Endothelial cell of umbilical vein (primary cell): ENCODE results near the gene UGT1A9. TPM values are rescaled to one million over a fixed set of nuclear protein-coding genes. Genes with fewer than 3 reads are reported as not detected.

Source experiments
- BruUV-seq: library from RNA; stranded (reverse); fragments of 400-500 nt; replicated peaks from 2 replicates; lab custom pipeline; 2021; lab: Mats Ljungman, UMichigan
- CTCF ChIA-PET: fragments of 300-600, 350-600 bp; sonication (Branson Sonifier 250); formaldehyde crosslinking; loops from one replicate; lab custom pipeline; 2021; ENCODE audit warnings: antibody characterized with exemption, inconsistent platforms; lab: Charles Lee
- POLR2A ChIA-PET: fragments of 300-600, 350-600 bp; sonication (Branson Sonifier 250); formaldehyde crosslinking; loops from one replicate; lab custom pipeline; 2021; ENCODE audit warnings: antibody characterized with exemption, inconsistent platforms; lab: Charles Lee
- DNase-seq: peaks from one replicate; pipeline ENCODE4 v3.0.0-alpha.2; 2011; ENCODE audit warnings: low read depth, low spot score
- FAIRE-seq: peaks from 2 replicates; lab custom pipeline; 2011; peaks lifted over from hg19 to GRCh38; lab: Jason Lieb, UNC
- H2AFZ ChIP-seq: 2 replicates; pipeline ENCODE4 v1.6.0; 2012; ENCODE audit warnings: low read depth, low read length, control low read depth, inconsistent platforms
- H3K27ac ChIP-seq: 2 replicates; pipeline ENCODE4 v1.5.1; 2011; ENCODE audit warnings: low read depth, mild to moderate bottlenecking, control low read depth, low read length, moderate library complexity; ENCODE audit not compliant: insufficient read depth
- H3K27me3 ChIP-seq, 2 experiments: 2 replicates each; pipeline versions ENCODE4 v1.6.0 to v1.6.1; 2011; ENCODE audit warnings: low read length in 2 of 2, mixed read lengths in 1 of 2; ENCODE audit not compliant: control insufficient read depth in 2 of 2, insufficient read depth in 2 of 2
- H3K36me3 ChIP-seq, 2 experiments: 2 replicates in 1 of 2; 3 replicates in 1 of 2; pipeline ENCODE4 v1.5.1; 2011; ENCODE audit warnings: low read length in 2 of 2, mild to moderate bottlenecking in 1 of 2, moderate library complexity in 1 of 2; ENCODE audit not compliant: control insufficient read depth in 2 of 2, insufficient read depth in 2 of 2; ENCODE audit errors: extremely low read depth in 1 of 2
- H3K4me1 ChIP-seq: 3 replicates; pipeline ENCODE4 v1.5.1; 2011; ENCODE audit warnings: mild to moderate bottlenecking, low read length; ENCODE audit not compliant: control insufficient read depth, insufficient read depth; ENCODE audit errors: extremely low read depth
- H3K4me2 ChIP-seq: 2 replicates; pipeline ENCODE4 v1.6.1; 2011; ENCODE audit warnings: low read length, control low read depth, mixed read lengths; ENCODE audit not compliant: insufficient read depth
- H3K4me3 ChIP-seq, 3 experiments: fragments of 200-600 bp in 1 of 3; sonication (generic), shearing (Covaris generic) in 1 of 3; replicated peaks in 1 of 3; 2 replicates each; pipeline ENCODE4 v1.5.1; 2011 to 2016; ENCODE audit warnings: control low read depth in 3 of 3, low read length in 3 of 3, mild to moderate bottlenecking in 2 of 3, inconsistent platforms in 1 of 3, low read depth in 1 of 3, moderate library complexity in 1 of 3; ENCODE audit not compliant: insufficient read depth in 1 of 3
- H3K79me2 ChIP-seq: 2 replicates; pipeline ENCODE4 v1.6.0; 2012; ENCODE audit warnings: low read length, inconsistent platforms; ENCODE audit not compliant: control insufficient read depth, insufficient read depth
- H3K9ac ChIP-seq: replicated peaks from 2 replicates; pipeline ENCODE3; 2011; ENCODE audit warnings: low read length, control low read depth; ENCODE audit not compliant: insufficient read depth; ENCODE audit errors: extremely low read depth
- H3K9me1 ChIP-seq: replicated peaks from 3 replicates; pipeline ENCODE4 v1.6.0; 2011; ENCODE audit warnings: mild to moderate bottlenecking, low read length; ENCODE audit not compliant: control insufficient read depth, insufficient read depth; ENCODE audit errors: extremely low read depth
- H3K9me3 ChIP-seq: replicated peaks from 2 replicates; pipeline ENCODE4 v1.5.1; 2012; ENCODE audit warnings: low read length, inconsistent platforms; ENCODE audit not compliant: control insufficient read depth, insufficient read depth
- H4K20me1 ChIP-seq: replicated peaks from 2 replicates; pipeline ENCODE3; 2011; ENCODE audit warnings: mild to moderate bottlenecking, low read length; ENCODE audit not compliant: control insufficient read depth, insufficient read depth; ENCODE audit errors: extremely low read depth
- CTCF ChIP-seq, 2 donors: IDR thresholded peaks; 1 replicate in 1 of 2; 2 replicates in 1 of 2; pipeline ENCODE4 v1.5.1; 2011; ENCODE audit warnings: low read length in 2 of 2, mild to moderate bottlenecking in 2 of 2, moderate library complexity in 2 of 2, control low read depth in 1 of 2, inconsistent platforms in 1 of 2, low read depth in 1 of 2; ENCODE audit not compliant: insufficient read depth in 1 of 2; ENCODE audit errors: extremely low read depth in 1 of 2
- EZH2 ChIP-seq: IDR thresholded peaks from 2 replicates; pipeline ENCODE4 v1.6.1; 2012; ENCODE audit warnings: borderline replicate concordance, low read depth, mild to moderate bottlenecking, moderate library complexity, low read length, inconsistent platforms; ENCODE audit not compliant: severe bottlenecking
- FOS ChIP-seq: IDR thresholded peaks from 2 replicates; pipeline ENCODE4 v1.6.1; 2011; ENCODE audit warnings: mild to moderate bottlenecking, low read length, moderate library complexity, borderline replicate concordance; ENCODE audit not compliant: insufficient read depth
- GATA2 ChIP-seq: IDR thresholded peaks from 2 replicates; pipeline ENCODE4 v1.7.0; 2011; ENCODE audit warnings: low read depth, mild to moderate bottlenecking, moderate library complexity, mixed read lengths, low read length; ENCODE audit not compliant: insufficient read length, insufficient read depth
- JUN ChIP-seq: IDR thresholded peaks from 2 replicates; pipeline ENCODE4 v1.6.1; 2011; ENCODE audit warnings: borderline replicate concordance, low read depth; ENCODE audit not compliant: insufficient read length, insufficient read depth
- MYC ChIP-seq: IDR thresholded peaks from one replicate; pipeline ENCODE4 v1.6.1; 2011; ENCODE audit warnings: mild to moderate bottlenecking, low read depth, low read length
- POLR2A ChIP-seq: IDR thresholded peaks from 2 replicates; pipeline ENCODE4 v1.6.1; 2012; ENCODE audit warnings: low read depth, mild to moderate bottlenecking, control low read depth, low read length
- POLR2AphosphoS5 ChIP-seq: IDR thresholded peaks from 2 replicates; pipeline ENCODE4 v1.6.1; 2012; ENCODE audit warnings: low read depth, mild to moderate bottlenecking, control low read depth, low read length, moderate library complexity; ENCODE audit not compliant: insufficient read depth
- dilution Hi-C: fragments of 300-500 bp; cut with MboI; formaldehyde crosslinking; loops from one replicate; pipeline ENCODE4 v1.15.0; 2019; ENCODE audit warnings: low sequenced_read_pairs; ENCODE audit not compliant: extremely low pct_ligation_motif_present
- intact Hi-C: fragments of 100-400 bp; cut with micrococcal nuclease; formaldehyde crosslinking; loops from one replicate; pipeline ENCODE4 v1.10.0; 2022
- polyA plus RNA-seq, 4 experiments: library from polyadenylated mRNA; depleted of rRNA in 3 of 4; stranded (reverse) in 3 of 4; unstranded in 1 of 4; fragments of >200 nt; gene quantifications; 2 replicates each; pipeline versions ENCODE4 v1.2.1 to v1.2.3, GENCODE V29; 2011 to 2012; ENCODE audit warnings: missing spikeins in 1 of 4
- total RNA-seq: library from RNA; stranded (reverse); gene quantifications from 2 replicates; pipeline ENCODE4 v1.2.3, GENCODE V29; 2021
- TF ChIP-seq, protein P1 (sequence below): IDR thresholded peaks from 2 replicates; pipeline ENCODE4 v1.6.1; 2011; ENCODE audit not compliant: insufficient read depth, insufficient read length

The UGT1A9 gene
- total and polyA plus RNA-seq, 2 donors (not counting 3 experiments of a cell fraction or from before 2014, with no cell fraction given) = not detected

DNA sequence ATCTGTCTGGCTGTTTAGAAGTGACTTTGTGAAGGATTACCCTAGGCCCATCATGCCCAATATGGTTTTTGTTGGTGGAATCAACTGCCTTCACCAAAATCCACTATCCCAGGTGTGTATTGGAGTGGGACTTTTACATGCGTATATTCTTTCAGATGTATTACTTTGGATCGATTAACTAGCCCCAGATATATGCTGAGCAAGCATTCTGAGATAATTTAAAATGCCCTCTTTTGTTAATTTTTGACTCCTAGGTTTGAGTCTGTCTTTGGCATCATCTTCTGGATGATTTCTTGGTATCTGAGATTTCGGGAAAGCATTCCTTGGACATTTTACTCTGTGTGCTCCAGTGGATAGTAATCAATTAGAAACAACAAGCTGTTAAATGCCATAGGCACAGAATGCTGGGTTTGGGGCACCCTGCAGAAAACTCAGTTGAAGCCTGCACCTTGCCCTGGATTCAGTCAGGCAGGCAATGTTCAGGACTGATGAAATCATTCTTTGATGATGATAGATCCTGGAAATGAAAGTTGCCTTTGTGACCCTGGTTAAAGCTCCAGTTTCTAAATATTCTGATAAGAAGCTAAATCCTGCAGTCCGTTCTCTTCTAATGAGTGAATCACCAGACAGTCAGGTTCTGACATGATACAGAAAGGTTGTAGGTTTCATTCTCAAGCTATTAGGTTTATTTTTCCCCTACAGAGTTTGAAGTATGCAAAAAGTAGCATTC, 89.5 kb downstream of the UGT1A9 start:
- no peak for FAIRE-seq
- TF ChIP-seq JUN (no peak), POLR2A (no peak), POLR2AphosphoS5 (no peak), FOS (no peak), GATA2 (no peak), CTCF (IDR thresholded peaks at IDR 0.05; ENCODE audit: extremely low read depth in 1 of 2, insufficient read depth in 1 of 2, low read depth in 1 of 2, low read length in 2 of 2) (no peak), EZH2 (no peak), MYC (no peak)
- TF ChIP-seq, protein P1, sequence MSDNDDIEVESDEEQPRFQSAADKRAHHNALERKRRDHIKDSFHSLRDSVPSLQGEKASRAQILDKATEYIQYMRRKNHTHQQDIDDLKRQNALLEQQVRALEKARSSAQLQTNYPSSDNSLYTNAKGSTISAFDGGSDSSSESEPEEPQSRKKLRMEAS = no peak
- no peaks in the 10 kb centered on the region for H3K4me1 ChIP-seq
- H3K9me3 ChIP-seq = no peaks in the 10 kb centered on the region
- H3K27me3 ChIP-seq = peaks cover 1 to 6% of the 10 kb centered on the region in 2 experiments
- no peak overlapping the region for H2AFZ ChIP-seq
- intact Hi-C loops = no loop called here
- ChIA-PET POLR2A (no interaction called here), CTCF (no interaction called here)
- H3K4me3 ChIP-seq = no peak overlapping the region
- no peak for DNase-seq
- no peaks in the 10 kb centered on the region for H3K36me3 ChIP-seq
- H3K79me2 ChIP-seq = no peaks in the 10 kb centered on the region
- H3K9ac ChIP-seq = no peak overlapping the region
- no TSS peak for BruUV-seq
- no peaks in the 10 kb centered on the region for H3K9me1 ChIP-seq
- H3K4me2 ChIP-seq = no peak overlapping the region
- dilution Hi-C loops = no loop called here
- no peak overlapping the region for H3K27ac ChIP-seq
- no peaks in the 10 kb centered on the region for H4K20me1 ChIP-seq
